NCI-H128 (cell line): ENCODE data around the gene CUL1.
"Not testable (repeated sequence)": the region's sequence is repeated elsewhere in the genome, so short reads cannot be mapped to it uniquely, and the experiment has no call there.

ENCODE experiments used
- DNase-seq: peaks from one replicate; lab custom pipeline; 2025; ENCODE audit not compliant: unreplicated experiment; lab: John Stamatoyannopoulos, UW

CUL1 gene

DNA sequence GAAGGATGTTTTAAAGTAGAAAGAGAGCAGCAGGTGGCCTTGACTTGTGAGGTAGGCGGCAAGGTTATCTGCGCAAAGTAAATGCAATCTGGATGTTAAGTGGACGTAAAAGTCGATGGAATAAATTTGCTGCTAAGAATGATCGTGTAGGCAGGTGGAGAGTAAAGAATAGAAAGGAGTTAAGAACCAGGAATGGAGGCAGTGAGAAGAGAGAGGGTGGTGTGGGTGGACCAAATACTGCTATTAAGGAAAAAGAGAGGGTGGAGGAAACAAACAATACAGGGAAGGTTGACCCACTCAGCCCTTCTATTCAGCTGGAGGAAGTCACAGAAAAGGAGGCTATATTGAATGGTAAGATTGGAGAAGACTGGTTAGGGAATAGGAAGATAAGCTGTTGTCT is 1.9 kb upstream of the CUL1 start:
- DNase-seq = no peak

DNA sequence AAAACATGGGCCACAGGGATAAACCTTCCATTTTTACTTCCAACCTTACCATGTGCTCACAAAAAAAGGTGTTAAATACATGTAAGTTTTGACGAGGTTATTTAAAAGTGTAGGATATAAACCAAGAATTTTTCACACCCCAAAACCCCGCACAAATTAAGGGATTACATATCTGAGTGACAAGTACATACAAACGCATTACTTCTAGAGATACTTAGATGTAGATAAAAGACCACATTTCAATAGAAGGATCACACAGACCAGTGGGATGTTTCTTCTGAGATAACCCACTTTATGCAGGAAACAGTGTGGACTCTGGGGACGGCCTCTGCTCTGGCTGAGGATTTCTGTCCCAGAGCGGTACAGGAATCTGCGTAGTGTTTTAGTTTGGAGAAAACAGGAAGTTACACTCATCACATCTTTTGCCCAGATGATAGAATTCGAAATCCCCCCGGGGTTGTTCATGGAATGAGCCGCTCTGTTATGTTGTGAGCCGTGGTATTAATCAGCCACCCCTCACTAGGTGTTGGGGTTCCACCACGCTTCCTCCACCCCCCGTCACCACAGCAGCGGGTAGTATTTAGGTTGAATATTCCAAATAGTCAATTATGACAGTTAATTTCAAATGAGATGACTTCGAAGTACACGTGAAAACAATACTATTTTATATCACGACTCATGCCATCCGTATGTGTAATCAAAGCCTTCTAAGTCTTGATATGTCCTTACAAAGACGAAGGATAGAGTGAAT is 1.3 kb upstream of the CUL1 start:
- no peak for DNase-seq

DNA sequence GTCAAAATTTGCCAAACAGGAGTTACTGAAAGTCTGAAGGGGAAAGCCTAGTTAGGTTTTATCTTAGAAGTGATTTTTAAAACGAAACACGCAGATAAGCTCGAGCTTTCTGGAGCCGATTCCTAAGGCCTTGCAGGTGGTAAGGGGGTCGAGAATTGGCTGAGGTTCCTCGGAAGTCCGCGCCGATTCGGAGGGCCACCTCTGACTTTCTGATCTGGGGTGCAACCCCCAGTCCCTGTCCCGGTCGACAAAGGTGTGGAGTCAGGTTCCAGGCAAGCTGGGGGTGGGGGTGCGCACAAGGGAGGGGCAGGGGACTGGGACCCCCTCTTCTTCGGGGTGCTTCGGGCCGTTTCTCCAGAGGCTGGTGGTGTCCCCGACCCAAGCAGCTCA is 701 bp upstream of the CUL1 start:
- DNase-seq = no peak

DNA sequence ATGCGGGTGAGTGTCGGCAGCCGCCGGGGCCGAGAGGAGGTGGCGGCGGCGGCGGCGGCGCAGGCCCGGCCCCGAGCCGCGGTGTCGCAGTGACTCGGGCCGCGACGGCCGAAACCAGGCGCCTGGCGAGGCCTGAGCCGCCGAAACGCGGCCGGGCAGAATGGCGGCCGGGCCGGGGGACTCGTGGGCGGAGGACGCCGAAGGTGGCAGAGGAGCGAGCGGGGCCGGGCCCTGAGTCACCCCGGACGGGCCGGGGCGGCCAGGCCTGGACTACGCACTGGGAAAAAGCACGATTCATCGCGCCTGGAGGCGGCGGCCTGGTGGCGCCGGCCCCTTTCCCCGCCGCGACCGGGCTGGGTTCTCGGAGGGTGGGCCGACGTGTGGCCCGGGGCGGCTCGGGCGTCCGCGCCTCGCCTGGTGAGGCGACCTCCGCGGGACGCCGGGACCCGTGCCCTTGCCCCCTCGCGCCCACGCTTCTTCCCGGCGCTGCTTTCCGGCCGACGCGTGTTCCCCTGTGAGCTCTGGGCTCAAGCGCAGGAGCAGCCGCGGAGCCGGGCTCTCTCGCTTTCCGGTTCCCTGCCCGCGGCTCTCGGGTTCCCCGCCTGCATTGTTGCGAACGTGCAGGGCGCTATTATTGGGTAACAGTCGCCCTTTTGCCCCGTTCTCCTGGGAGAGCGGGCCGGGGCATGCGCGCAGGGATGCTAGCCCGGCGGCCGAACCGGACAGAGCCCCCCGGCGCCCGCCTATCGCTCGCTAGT is 500 bp downstream of the CUL1 start:
- no peak for DNase-seq

DNA sequence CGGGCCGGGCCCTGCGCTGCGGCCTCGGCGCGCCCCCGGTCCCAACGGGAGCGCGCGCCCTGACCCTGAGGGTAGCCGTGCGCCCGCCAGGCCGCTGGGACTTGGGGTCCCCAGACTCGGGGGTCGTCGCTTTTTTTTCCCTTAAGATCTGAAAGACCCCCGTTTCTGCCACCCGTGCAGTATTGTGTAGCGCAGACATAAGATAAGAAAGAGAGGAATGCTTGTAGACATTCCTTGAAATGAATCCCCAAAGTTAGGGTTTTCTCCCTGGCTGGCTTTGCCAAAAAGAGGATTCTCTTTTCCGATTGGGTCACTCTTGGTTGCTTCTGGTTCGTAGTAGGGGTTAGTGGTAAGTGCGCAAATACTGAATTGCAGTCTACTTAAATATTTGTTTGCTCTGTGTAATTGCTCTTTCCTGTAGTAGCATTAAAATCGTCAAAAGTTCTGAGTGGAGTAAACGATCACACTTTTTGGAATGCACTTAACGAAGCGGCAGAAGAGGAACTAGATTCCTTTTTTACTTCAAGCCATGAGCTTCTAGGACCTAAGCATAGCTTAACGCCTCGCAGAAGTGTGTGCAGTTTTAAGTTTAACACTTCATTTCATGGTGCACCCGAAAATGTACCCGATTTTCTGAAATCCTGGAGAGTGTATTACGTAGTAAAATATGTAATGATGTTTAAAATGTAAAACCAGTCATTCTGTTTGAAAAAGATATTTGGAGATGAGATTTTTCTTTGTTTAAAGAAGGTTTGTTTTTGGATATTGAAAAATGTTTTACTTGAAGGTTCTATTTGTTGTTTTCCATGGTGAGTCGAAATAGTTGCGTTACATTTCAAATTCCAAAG is 1.3 kb downstream of the CUL1 start:
- DNase-seq = no peak

DNA sequence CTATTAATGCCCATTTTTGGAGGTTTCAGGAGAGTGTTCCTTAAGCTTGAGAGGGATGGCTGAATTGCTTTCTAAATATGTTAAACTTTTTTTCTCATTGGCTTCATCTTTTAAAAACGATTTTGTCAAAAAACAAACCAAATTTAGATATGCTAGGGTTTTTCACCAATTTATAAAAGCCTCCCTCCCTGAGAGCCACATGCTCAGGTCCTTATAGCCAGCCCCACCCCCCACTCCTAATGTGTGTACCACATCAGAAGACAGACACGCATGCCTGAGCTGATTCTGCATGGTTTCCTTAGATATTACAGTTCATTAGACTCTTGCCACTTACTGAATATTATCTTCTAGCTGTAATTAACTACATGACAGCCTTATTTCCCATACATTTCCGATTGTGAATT is 2.0 kb downstream of the CUL1 start:
- no peak for DNase-seq

DNA sequence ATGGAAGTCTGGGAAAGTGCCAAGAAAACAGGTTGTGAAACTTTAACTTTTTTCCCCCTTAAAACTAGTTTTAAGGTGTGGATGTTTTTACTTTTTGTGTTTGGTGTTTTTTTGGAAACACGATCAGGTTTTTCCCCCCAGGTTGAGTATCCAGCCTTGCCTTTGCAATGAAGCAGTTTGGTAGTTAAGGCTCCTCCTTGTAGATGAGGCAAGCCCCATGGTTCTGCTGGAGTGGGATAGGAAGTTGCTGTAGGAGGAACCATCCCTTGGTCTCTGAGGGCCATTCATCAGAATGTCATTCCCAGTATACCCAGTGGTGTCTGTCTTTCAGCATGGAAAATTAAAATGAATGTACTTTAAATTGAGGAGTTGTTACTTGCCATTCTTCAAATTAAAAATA is 2.7 kb downstream of the CUL1 start:
- DNase-seq = no peak

DNA sequence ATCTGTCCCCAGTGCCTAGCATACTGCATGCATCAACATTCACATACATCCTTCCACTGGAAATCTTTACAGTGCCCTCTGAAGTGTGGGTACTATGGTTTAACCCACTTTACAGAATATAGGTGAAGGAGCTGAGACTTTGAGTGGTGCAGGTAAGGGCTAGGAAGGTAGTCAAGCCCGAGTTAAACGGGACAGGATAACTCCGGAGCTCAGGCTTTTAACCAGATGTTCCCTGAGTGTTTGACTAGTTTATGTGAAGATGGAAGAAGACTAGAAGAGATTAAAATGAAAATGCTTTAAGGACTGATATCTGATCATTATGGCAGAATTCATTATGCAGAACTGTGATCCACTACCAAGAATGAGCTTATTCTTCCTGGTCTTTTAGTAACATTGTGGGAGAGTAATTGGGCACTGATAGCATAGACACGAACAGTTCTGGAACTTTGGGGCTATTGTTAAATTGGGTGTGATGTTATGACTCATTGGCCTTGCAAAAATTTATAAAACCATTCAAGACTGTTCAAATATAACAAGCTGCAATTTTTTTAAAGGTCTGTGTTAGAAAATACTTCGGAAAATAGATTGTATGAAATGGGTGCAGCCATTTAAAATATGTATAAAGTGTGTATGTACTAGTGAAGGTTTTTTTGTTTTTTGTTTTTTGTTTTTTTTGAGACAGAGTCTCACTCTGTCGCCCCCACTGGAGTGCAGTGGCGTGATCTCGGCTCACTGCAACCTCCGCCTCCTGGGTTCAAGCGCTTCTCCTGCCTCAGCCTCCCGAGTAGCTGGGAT is 4.4 kb downstream of the CUL1 start:
- DNase-seq = no peak

DNA sequence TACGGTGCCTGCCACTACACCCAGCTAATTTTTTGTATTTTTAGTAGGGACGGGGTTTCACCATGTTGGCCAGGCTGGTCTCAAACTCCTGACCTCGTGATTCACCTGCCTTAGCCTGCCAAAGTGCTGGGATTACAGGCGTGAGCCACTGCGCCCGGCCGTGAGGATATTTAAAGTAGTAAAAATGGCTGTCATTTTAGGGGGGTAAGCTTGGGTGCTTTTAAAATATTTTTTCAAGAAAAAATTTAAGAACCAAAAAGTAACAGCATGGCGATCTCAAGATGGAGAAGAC is 4.9 kb downstream of the CUL1 start:
- not testable (repeated sequence) for DNase-seq

DNA sequence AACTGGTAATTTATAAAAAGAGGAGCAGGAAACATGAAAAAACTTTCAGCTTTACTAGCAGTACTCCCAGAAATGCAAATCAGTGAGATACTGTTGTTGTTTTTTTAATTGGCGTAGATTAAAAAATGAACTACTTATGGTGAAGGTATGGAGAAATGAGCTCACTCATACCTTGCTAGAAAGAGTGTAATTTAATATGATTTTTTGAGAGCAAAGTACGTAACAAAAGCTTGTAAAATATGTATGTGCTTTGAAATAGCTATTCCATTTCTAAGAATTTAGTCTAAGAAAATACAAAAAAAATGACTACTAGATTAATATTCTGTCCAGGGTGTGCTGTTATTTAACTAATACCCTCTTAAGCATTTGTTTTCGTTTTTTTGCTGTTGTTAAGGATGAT is 5.5 kb downstream of the CUL1 start:
- no peak for DNase-seq

DNA sequence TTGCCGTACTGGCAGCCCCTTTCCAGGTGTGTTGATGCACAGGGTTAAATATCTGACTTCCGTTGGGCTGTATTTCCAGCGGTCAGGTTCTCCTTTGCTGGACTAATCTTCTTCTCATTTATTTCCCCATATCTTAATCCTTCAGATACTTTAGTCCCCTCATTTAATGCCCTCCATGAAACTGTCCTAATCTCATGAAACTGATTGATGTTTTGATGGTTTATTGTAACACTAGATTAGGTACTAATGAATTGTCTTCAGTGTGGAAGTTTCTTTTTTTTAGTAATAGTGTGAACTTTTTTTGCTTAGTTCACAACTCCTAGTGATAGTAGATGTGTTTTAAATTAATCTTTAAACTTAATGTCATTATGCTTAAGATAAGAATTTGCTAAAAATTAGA is 6.3 kb downstream of the CUL1 start:
- no peak for DNase-seq

DNA sequence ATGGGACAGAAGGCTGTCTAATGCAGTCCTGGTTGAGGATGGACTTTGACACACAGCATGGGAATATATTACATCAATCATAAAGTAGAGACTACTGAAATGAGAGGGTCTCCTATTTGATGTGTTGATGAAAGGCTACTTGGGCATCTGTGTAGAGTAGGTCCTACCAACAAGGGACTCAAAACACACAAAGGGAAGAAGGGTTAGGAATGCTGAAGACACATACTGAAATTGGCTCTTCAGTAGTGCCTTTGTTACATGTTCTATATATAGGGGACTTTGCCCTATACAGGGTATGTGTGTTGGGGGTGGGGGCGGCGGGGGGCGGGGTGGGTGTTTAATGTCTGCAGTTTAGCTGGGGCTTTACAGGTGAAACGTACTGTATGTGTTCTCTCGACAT is 7.7 kb downstream of the CUL1 start:
- DNase-seq = no peak

DNA sequence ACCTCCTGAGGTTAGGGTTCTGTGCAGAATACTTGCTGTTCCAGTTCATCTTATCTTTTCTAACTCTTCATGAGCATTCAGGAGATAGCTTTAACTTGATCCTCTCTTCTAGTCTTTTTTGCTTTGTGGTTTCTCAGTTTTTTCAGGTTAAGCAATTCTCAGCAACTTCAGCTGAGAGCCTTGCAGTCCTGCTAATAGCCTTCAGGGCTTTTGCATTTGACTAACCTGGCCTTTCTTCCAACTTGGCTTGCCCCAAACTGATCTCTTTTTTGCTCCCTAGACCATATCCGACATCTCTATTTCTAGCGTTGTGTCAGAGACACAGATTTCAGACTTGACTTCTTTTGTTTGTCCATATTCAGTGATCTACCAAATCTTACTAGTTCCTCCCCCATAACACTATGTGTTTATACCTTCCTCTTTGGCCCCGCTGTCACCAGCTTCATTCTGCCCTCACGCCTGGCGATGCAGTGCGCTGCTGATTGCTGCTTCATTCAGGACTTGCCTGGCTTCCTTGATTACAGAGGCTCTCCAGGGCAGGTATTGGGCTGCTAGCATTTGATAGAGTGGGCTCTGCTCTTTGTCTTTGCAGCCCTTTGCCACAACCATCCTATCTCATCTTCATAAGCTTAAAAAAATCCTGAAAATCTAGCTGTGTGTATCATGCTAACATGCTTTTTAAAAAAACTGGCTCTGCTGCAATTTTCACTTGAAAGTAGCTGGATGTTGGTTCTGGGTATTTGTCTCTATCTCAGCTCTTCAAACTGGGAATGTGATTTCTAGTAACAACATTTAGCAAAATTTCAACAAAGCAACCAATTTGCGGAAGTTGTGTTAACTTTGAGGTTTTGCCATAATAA is 9.6 kb downstream of the CUL1 start:
- no peak for DNase-seq

DNA sequence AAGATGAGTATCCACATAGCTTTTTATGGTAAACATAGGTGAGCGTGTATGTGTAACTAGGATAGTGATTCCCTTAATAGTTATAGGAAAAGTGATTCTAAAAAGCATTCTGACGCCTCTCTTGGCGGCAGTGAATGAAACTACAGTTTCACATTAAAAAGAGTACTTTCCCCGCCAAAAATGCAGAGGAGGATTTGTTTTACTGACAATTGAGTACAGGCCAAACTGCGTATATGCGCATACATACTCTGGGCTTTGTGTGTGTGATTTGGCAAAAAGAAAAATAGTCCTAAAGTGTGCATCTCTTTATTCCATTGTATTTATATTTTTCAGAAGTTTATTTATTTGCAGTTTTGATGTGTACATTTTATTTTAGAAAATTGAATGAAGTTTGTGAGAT is 10.3 kb downstream of the CUL1 start:
- no peak for DNase-seq

DNA sequence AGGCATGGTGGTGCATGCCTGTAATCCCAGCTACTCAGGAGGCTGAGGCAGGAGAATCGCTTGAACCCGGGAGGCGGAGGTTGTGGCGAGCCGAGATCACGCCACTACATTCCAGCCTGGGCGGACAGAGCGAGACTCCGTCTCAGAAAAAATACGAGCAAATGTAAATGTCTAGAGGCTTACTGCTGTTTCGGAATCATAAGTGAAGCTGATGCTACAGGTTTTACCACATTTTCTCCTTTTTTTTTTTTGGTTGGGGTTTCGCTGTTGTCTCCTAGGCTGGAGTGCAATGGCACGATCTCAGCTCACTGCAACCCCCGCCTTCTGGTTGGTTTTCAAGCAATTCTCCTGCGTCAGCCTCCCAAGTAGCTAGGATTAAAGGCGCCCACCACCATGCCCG is 11.7 kb downstream of the CUL1 start:
- not testable (repeated sequence) for DNase-seq

DNA sequence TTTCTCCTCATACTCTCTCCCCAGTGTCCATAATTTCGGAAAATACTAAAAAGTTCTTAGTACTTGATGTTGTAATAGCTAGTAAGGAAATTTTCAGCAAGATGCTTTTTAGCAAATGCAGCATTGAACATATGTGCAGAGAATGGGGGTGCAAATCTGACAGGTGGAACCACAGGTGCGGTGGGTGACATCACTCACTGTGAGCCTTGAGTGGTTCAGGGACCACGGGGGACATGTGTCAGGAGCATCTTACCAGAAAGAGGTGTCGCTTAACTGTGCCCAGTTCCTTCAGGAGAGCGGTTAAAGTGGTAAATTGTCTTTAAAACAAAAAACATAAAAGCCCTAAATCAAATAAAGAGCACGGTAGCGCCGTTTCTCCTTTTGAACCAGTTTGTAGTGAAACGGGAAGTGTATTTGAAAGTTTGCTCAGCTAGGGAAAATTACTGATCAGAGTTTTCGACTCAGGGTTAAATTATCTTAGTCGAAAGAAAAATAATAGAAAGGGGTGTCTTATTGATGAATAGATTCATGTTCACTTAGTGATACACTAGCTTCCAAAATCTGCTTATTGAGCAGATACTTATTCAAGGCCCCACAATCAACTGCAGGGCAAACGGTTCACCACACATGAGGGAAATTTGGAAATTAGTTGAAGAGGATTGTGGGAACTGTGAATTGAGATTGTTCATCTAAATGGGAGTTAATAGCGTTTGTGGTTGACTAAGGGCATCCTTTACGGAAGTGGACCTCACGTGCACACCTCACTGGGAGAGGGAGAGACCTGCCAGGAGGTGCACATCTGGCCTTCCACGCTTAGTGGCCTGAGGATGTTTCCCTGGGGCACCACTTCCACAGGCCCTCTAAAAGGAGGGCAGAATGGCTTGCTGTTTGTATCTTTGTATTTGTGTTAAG is 12.7 kb downstream of the CUL1 start:
- no peak for DNase-seq

DNA sequence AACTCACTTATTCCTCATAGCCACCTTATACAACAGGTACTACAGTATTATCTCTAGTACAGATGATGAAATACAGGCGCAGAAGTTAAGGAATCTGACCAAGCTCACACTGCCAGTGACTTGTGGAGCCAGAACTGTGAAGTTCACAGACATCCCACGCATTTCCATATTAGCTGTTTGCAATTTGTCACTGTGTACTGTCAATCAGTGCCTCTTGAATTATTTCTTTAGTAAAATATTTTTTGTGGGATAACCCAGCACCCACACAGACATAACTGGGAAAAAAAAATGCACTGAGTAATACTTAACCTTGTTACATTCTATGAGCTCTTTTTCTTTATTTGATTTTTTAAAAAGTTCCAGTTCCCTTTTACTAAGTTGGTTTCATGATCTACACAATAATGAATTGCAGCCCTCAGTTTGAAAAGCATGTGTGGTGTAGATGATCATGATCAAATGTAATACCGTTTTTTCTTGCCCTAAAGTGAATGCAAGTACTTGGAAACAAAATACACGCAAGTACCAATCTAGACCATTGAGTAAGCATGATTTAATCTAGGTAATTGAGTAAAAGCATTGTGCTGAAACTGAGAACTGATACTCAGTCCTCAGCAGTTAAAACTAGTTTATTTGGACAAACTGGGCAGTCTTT is 14.1 kb downstream of the CUL1 start:
- DNase-seq = no peak

DNA sequence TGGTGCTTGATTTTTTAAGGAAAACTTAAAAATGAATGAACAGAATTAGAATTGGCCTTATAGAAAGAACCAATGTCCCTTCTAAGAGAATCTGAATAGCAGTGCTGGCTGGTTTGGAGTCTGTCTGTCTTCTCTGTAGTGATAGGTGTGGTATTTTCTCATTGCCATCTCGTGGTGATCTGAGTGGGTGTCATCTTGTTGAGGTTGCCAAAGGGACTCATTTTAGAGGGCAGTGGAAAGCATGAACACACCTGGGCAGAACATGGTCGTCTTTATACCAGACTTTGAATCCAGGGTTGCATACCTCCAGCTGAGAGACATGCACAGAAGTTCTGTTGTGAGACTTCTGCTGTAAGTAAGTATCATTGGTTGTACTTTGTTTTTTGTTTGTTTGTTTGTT is 15.8 kb downstream of the CUL1 start:
- no peak for DNase-seq

DNA sequence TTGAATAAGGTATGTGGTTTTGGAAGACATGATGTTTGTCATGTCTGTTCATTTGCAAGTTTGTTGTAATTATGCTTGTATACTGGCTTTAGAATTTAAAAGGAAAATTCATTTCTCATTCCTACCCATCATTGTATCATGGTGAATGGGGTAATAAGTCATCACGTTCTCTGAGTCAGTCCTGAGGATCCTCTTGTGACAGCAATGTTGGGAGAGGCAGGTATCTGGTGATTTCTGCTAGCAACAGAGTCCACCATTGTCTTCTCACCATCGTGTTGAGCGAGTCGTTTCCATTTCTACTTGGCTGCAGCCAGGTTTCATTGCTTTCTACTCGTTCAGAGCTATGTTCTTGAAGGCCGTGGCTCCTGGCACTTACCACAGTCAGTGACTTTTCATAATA is 16.3 kb downstream of the CUL1 start:
- DNase-seq = no peak
